ENCODE data around the gene PUS7. TPM values are rescaled to one million over a fixed set of nuclear protein-coding genes. Genes with fewer than 3 reads are reported as not detected.

PUS7 gene
- total RNA-seq, 1 donor = 16.8 TPM

DNA sequence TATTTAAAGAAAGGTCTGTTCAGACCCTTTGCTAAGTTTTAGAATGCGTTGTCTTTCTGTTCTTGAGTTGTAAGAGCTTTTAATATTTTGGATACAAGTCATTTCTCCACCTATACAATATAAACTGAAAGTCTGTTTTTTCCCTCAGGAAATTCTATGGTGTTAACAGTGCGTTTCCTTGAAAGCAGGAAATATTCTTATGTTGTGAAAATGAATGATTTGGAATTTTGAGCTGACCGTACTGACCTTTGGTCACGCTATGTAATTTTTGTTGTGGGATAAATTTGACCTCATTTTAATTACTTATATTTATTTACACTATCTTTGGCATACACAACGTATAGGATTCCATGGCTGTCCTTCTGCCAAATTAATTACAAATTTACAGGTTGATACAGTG is 43.5 kb downstream of the PUS7 start:
- TF ChIP-seq, protein P1, sequence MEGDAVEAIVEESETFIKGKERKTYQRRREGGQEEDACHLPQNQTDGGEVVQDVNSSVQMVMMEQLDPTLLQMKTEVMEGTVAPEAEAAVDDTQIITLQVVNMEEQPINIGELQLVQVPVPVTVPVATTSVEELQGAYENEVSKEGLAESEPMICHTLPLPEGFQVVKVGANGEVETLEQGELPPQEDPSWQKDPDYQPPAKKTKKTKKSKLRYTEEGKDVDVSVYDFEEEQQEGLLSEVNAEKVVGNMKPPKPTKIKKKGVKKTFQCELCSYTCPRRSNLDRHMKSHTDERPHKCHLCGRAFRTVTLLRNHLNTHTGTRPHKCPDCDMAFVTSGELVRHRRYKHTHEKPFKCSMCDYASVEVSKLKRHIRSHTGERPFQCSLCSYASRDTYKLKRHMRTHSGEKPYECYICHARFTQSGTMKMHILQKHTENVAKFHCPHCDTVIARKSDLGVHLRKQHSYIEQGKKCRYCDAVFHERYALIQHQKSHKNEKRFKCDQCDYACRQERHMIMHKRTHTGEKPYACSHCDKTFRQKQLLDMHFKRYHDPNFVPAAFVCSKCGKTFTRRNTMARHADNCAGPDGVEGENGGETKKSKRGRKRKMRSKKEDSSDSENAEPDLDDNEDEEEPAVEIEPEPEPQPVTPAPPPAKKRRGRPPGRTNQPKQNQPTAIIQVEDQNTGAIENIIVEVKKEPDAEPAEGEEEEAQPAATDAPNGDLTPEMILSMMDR (IDR thresholded peaks at IDR 0.05; ENCODE audit: insufficient read depth, low read depth, low read length) = no peak
- H3K4me3 ChIP-seq (ENCODE audit: low read depth, low read length) = no peak overlapping the region
- DNase-seq (ENCODE audit: low read depth) = no peak

DNA sequence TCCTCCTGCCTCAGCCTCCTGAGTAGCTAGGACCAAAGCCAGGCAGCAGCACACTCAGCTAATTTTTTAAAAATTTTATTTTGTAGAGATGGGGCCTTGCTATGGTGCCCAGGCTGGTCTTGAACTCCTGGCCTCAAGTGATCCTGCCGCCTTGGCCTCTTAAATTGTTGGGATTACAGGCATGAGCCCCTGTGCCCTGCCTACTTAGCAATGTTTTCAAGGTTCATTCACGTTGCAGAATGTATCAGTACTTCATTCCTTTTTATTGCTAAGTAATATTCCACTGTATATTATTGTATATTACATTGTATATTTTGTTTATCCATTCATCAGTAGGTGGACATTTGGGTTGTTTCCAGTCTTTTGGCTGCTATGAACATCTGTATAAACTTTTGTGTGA is 44.2 kb downstream of the PUS7 start:
- no peak for DNase-seq (ENCODE audit: low read depth)
- TF ChIP-seq, protein P1 (IDR thresholded peaks at IDR 0.05; ENCODE audit: insufficient read depth, low read depth, low read length) = no peak
- H3K4me3 ChIP-seq (ENCODE audit: low read depth, low read length) = no peak overlapping the region

DNA sequence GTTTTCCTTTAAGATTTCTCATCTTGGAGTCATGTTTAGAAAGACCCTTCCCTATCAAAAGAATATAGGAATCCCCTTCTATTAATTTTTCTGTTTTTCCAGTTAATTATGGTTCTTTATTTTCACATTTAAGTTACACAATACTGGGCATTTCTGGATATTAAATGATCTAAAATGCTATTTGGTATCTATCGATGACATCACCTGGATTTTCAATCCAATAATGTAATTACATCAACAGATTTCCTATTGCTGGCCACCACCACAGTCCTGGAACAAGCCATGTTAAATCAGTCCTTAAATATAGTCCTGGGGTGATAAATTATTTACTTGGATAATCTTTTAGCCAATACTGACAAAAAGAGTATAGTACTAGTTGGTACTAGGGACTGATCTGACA is 48.0 kb downstream of the PUS7 start:
- TF ChIP-seq, protein P1 (IDR thresholded peaks at IDR 0.05; ENCODE audit: insufficient read depth, low read depth, low read length) = no peak
- no peak for DNase-seq (ENCODE audit: low read depth)
- H3K4me3 ChIP-seq (ENCODE audit: low read depth, low read length) = no peak overlapping the region

DNA sequence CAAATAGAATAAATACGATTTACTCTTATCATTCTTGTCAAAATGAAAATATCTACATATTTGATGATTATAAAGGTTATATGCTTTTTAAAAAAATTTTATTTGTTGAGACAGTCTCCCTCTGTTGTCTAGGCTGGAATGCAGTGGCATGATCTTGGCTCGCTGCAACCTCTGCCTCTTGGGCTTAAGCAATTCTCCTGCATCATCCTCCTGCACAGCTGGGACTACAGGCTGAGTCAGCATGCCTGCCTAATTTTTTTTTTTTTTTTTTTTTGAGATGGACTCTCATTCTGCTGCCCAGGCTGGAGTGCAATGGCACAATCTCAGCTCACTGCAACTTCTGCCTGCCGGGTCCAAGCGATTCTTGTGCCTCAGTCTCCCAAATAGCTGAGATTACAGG is 48.9 kb downstream of the PUS7 start:
- DNase-seq (ENCODE audit: low read depth) = peak; percentile 86
- no peak overlapping the region for H3K4me3 ChIP-seq (ENCODE audit: low read depth, low read length)
- TF ChIP-seq, protein P1 (IDR thresholded peaks at IDR 0.05; ENCODE audit: insufficient read depth, low read depth, low read length) = no peak

DNA sequence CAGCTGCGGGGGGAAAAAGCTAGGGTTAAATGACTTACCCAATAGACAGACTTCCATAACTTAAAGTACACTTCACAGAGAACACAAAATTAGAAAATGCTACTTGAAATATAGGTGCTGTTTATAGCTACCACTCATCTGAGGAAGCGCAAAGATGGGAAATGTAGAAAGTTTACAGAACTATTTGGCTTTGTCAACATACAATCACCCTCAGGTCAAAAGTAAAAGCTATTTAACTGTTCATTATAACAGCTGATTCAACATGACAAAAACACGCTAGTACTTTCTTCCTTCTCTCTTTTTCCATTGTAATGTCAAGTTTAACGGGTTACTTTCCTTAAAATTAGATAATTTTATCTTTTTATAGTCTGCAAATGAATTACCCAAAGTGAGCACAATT is 51.2 kb downstream of the PUS7 start:
- H3K4me3 ChIP-seq (ENCODE audit: low read depth, low read length) = no peak overlapping the region
- DNase-seq (ENCODE audit: low read depth) = no peak
- TF ChIP-seq, protein P1 (IDR thresholded peaks at IDR 0.05; ENCODE audit: insufficient read depth, low read depth, low read length) = no peak

DNA sequence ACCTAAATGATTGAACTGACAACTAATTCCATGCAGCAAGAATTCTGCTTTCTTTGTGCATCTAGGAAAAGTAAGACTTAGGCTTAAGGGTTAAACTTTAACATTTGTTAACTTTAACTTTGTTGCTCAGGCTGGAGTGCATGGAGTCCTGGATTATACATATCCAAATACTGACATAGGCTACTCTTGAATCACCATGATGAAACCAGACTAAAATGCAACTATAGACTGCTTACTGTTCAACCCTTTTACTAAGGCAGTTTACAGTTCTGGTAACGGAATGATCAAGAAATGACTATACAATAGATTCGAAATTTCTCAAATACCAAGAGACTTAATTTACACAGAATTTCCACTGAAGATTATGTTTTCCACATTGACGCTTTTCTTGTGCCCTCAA is 52.0 kb downstream of the PUS7 start:
- TF ChIP-seq, protein P1 (IDR thresholded peaks at IDR 0.05; ENCODE audit: insufficient read depth, low read depth, low read length) = no peak
- H3K4me3 ChIP-seq (ENCODE audit: low read depth, low read length) = no peak overlapping the region
- no peak for DNase-seq (ENCODE audit: low read depth)

DNA sequence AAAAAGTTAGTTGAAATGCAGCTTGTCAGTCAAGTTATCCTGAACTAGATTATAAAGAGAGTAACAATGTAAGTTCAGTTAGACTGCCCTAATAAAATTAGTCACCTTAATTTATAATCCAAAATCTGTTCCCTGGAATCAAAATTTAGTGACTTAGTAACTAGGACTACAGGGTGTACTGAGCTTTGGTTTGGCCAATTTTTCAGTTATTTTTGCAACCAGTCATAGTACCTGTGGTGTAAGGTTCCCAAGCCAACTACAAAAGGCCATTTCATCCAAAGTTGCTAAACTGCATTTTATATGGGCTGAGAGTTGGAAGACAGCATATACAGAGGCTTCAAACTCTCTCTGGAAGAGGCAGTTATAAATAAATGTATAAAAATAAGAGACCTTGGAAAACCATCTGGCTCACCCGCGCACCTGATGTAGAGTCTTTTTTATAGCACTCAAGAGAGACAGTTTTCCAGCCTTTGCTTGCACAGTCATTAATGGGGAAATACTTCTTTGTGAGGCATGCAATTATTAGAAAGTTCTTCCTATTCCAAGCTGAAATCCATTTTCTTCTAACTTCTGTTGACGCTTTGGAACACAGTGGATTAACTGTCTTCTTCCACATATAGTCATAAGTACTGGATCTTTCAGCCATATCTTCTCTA is 59.2 kb downstream of the PUS7 start:
- TF ChIP-seq, protein P1 (IDR thresholded peaks at IDR 0.05; ENCODE audit: insufficient read depth, low read depth, low read length) = no peak
- H3K4me3 ChIP-seq (ENCODE audit: low read depth, low read length) = no peak overlapping the region
- DNase-seq (ENCODE audit: low read depth) = no peak
